Hepatocyte (in vitro differentiated cells): ENCODE results near the gene CALHM1.

Experiments
- EZH2phosphoT487 ChIP-seq: fragments of 200-600 bp; sonication (generic); IDR thresholded peaks from one replicate; pipeline ENCODE4 v1.6.1; 2018; ENCODE audit warnings: antibody characterized with exemption, mild to moderate bottlenecking, low read depth, moderate library complexity; ENCODE audit not compliant: unreplicated experiment, severe bottlenecking
- TF ChIP-seq, protein P1 (sequence below): fragments of 200-600 bp; sonication (generic); IDR thresholded peaks from 2 replicates; pipeline ENCODE4 v1.5.1; 2016; ENCODE audit warnings: antibody characterized with exemption, mild to moderate bottlenecking; ENCODE audit not compliant: poor library complexity

DNA sequence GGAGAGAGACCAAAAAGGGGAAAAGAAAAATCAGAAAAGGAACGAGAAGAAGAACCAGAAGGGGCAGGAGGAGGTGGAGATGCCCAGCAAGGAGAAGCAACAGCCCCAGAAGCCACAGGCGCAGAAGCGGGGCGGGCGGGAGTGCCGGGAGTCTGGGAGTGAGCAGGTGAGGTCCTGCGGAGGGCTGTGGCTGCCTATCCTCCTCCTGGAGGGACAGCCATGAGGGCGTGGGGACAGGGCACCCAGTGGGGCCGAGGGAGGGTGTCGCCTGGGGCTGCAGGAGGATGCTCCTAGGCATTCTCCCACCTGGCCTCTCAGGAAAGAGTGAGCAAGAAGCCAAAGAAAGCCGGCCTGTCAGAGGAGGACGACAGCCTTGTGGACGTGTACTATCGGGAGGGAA, 18.3 kb downstream of the CALHM1 start:
- TF ChIP-seq EZH2phosphoT487 = no peak
- TF ChIP-seq, protein P1, sequence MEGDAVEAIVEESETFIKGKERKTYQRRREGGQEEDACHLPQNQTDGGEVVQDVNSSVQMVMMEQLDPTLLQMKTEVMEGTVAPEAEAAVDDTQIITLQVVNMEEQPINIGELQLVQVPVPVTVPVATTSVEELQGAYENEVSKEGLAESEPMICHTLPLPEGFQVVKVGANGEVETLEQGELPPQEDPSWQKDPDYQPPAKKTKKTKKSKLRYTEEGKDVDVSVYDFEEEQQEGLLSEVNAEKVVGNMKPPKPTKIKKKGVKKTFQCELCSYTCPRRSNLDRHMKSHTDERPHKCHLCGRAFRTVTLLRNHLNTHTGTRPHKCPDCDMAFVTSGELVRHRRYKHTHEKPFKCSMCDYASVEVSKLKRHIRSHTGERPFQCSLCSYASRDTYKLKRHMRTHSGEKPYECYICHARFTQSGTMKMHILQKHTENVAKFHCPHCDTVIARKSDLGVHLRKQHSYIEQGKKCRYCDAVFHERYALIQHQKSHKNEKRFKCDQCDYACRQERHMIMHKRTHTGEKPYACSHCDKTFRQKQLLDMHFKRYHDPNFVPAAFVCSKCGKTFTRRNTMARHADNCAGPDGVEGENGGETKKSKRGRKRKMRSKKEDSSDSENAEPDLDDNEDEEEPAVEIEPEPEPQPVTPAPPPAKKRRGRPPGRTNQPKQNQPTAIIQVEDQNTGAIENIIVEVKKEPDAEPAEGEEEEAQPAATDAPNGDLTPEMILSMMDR = no peak
